ENCODE measurements around the gene ORM2. TPM values are rescaled to one million over a fixed set of nuclear protein-coding genes. Genes with fewer than 3 reads are reported as not detected.

ORM2 gene
- polyA plus RNA-seq, 3 donors, result 0.30 to 0.33 TPM; not detected in 1

DNA sequence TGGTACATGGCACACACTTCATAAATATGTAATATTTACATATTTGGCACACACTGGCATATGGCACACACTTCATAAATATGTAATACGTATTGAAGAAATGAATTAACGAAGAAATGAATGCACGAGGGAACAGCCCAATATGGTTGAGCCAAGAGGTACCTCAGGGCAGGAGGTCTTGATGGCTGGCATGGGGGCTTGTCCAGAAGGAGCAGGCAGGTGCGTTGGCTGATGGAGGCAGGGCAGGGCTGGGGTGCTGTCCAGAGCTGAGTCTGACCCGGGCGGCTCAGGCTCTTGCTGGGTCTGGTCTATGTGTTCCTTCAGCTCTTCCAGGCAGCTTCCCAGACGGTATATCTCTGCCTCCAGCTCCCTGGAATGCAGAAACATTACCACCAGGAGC, 31.9 kb downstream of the ORM2 start:
- Histone ChIP-seq H4K20me1 (ENCODE audit: insufficient read depth, low read length) (peaks cover 60% of the 10 kb centered on the region), H3K4me2 (replicated peaks; ENCODE audit: extremely low read depth, low read length, poor library complexity, severe bottlenecking) (no peak overlapping the region), H3K27ac (ENCODE audit: low read depth in 1 of 2, low read length in 2 of 2) (peak overlapping the region in 1 of 2 donors; percentile 96), H3K79me2 (ENCODE audit: insufficient read depth, low read length) (peaks cover 78% of the 10 kb centered on the region), H2AFZ (ENCODE audit: insufficient read depth, low read depth, low read length, poor library complexity, severe bottlenecking) (no peak overlapping the region), H3K9ac (ENCODE audit: insufficient read depth, low read length, poor library complexity, severe bottlenecking) (no peak overlapping the region), H3K36me3 (replicated peaks in 1 of 2; ENCODE audit: control insufficient read depth in 1 of 2, insufficient read depth in 2 of 2, low read length in 2 of 2) (peaks cover 88 to 92% of the 10 kb centered on the region in 2 donors), H3K4me3 (replicated peaks in 1 of 3; ENCODE audit: low read depth in 2 of 3, low read length in 3 of 3) (no peak overlapping the region), H3K4me1 (ENCODE audit: control insufficient read depth in 1 of 2, insufficient read depth in 2 of 2, low read length in 2 of 2) (peaks cover 32 to 35% of the 10 kb centered on the region in 2 donors), H3K27me3 (ENCODE audit: control insufficient read depth in 2 of 2, insufficient read depth in 2 of 2, low read length in 2 of 2) (no peaks in the 10 kb centered on the region), H3K9me3 (replicated peaks in 1 of 2; ENCODE audit: control insufficient read depth in 1 of 2, insufficient read depth in 1 of 2, low read length in 2 of 2) (no peaks in the 10 kb centered on the region)
- H3K27me3 Mint-ChIP-seq (ENCODE audit: low read depth in 3 of 3), result no peaks in the 10 kb centered on the region
- peak overlapping the region in 4 of 7 donors; percentile 16 to 89 (median 62) for H3K27ac Mint-ChIP-seq
- peaks cover 38% of the 10 kb centered on the region for H3K4me1 Mint-ChIP-seq
- no peak for TF ChIP-seq CTCF (IDR thresholded peaks at IDR 0.05)
- H3K4me3 Mint-ChIP-seq, result no peak overlapping the region
- peaks cover 0 to 5% (median 0%) of the 10 kb centered on the region in 7 donors for H3K9me3 Mint-ChIP-seq
- WGBS (ENCODE audit: insufficient coverage), result 100% methylated on average over 2 of the region's 7 CpGs
- intact Hi-C loops (cut with micrococcal nuclease), result loop anchor here in 1 of 2 donors (5.0 kb wide), 1 partner anchor 36 kb away; no protein-coding TSS in a partner anchor
- peaks cover 86 to 98% of the 10 kb centered on the region in 2 donors for H3K36me3 Mint-ChIP-seq
- no peak for DNase-seq

DNA sequence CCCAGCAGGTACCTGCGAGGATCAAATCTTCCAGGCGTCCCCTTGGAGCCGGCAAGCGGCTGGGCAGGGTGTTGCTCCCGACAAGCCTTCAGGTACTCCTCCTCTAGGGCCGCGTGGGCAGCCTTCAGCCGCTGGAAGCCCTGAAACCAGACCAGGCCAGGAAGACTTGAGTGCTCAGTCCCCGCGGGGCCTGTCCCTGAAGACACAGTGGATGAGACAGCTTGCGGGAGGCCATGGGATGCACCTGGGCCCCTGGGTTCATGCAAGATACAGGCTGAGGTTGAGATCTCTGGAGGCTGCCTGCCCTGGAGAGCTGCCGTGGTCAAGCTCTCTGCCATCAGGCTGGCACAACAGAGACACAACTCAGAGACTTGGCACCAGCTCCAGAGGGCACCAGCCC, 32.7 kb downstream of the ORM2 start:
- H3K79me2 ChIP-seq (ENCODE audit: insufficient read depth, low read length), result peaks cover 71% of the 10 kb centered on the region
- H3K4me2 ChIP-seq (replicated peaks; ENCODE audit: extremely low read depth, low read length, poor library complexity, severe bottlenecking), result no peak overlapping the region

More for the DNA sequence above, 32.7 kb downstream of the ORM2 start:
- peak overlapping the region in 5 of 7 donors; percentile 68 to 98 (median 78) for H3K27ac Mint-ChIP-seq
- no peaks in the 10 kb centered on the region for H3K27me3 ChIP-seq (ENCODE audit: control insufficient read depth in 2 of 2, insufficient read depth in 2 of 2, low read length in 2 of 2)
- H3K9me3 ChIP-seq (replicated peaks in 1 of 2; ENCODE audit: control insufficient read depth in 1 of 2, insufficient read depth in 1 of 2, low read length in 2 of 2), result no peaks in the 10 kb centered on the region
- no peak overlapping the region for H2AFZ ChIP-seq (ENCODE audit: insufficient read depth, low read depth, low read length, poor library complexity, severe bottlenecking)
- H3K36me3 Mint-ChIP-seq, result peaks cover 86 to 98% of the 10 kb centered on the region in 2 donors
- H3K4me1 Mint-ChIP-seq, result peaks cover 46% of the 10 kb centered on the region
- H3K27ac ChIP-seq (ENCODE audit: low read depth in 1 of 2, low read length in 2 of 2), result peak overlapping the region; percentile 8 to 96
- no peak overlapping the region for H3K9ac ChIP-seq (ENCODE audit: insufficient read depth, low read length, poor library complexity, severe bottlenecking)
- peaks cover 41 to 44% of the 10 kb centered on the region in 2 donors for H3K4me1 ChIP-seq (ENCODE audit: control insufficient read depth in 1 of 2, insufficient read depth in 2 of 2, low read length in 2 of 2)
- H3K4me3 Mint-ChIP-seq, result no peak overlapping the region
- no peak for TF ChIP-seq CTCF (IDR thresholded peaks at IDR 0.05)
- peaks cover 52% of the 10 kb centered on the region for H4K20me1 ChIP-seq (ENCODE audit: insufficient read depth, low read length)
- 85% methylated on average over 12 of the region's 12 CpGs for WGBS (ENCODE audit: insufficient coverage)
- intact Hi-C loops (cut with micrococcal nuclease), result loop anchor here in 1 of 2 donors (5.0 kb wide), 1 partner anchor 35 kb away; no protein-coding TSS in a partner anchor
- H3K27me3 Mint-ChIP-seq (ENCODE audit: low read depth in 3 of 3), result no peaks in the 10 kb centered on the region
- H3K9me3 Mint-ChIP-seq, result peaks cover 0 to 5% (median 0%) of the 10 kb centered on the region in 7 donors
- peaks cover 83 to 89% of the 10 kb centered on the region in 2 donors for H3K36me3 ChIP-seq (replicated peaks in 1 of 2; ENCODE audit: control insufficient read depth in 1 of 2, insufficient read depth in 2 of 2, low read length in 2 of 2)
- DNase-seq, result no peak
- no peak overlapping the region for H3K4me3 ChIP-seq (replicated peaks in 1 of 3; ENCODE audit: low read depth in 2 of 3, low read length in 3 of 3)

All from CD14-positive monocyte (primary cell).